Left lung (tissue), 10 donors: ENCODE measurements around the gene SF3A2. TPM values are rescaled to one million over a fixed set of nuclear protein-coding genes. Genes with fewer than 3 reads are reported as not detected.
"Not testable (repeated sequence)": the region's sequence is repeated elsewhere in the genome, so short reads cannot be mapped to it uniquely, and the experiment has no call there.

Experiments used
- ATAC-seq: fragments of 200-7000 bp; cut with Tn5 transposase; one replicate; pipeline ENCODE4 v1.9.1; 2020; ENCODE audit warnings: moderate library complexity
- DNase-seq, 4 donors: peaks; one replicate each; pipeline ENCODE4 v3.0.0-alpha.2; 2013 to 2020
- H3K27ac ChIP-seq, 2 donors: fragments of 200-600 bp; sonication (generic) in 1 of 2; one replicate each; pipeline versions ENCODE4 v1.5.0 to v1.8.0; 2020 to 2021
- H3K27me3 ChIP-seq, 2 donors: fragments of 200-600 bp; sonication (generic) in 1 of 2; one replicate each; pipeline versions ENCODE4 v1.5.0 to v1.8.0; 2020 to 2021
- H3K36me3 ChIP-seq, 2 donors: fragments of 200-600 bp; sonication (generic) in 1 of 2; one replicate each; pipeline versions ENCODE4 v1.5.0 to v1.8.0; 2020 to 2021
- H3K4me1 ChIP-seq, 2 donors: fragments of 200-600 bp; one replicate each; pipeline ENCODE4 v1.8.0; 2021
- H3K4me3 ChIP-seq, 2 donors: fragments of 200-600 bp; sonication (generic) in 1 of 2; one replicate each; pipeline versions ENCODE4 v1.5.0 to v1.8.0; 2020 to 2021; ENCODE audit warnings: mild to moderate bottlenecking in 1 of 2
- H3K9me3 ChIP-seq, 2 donors: fragments of 200-600 bp; sonication (generic) in 1 of 2; one replicate each; pipeline versions ENCODE4 v1.5.0 to v1.8.0; 2020 to 2021
- CTCF ChIP-seq, 2 donors: fragments of 200-600 bp; sonication (generic) in 1 of 2; IDR thresholded peaks; one replicate each; pipeline versions ENCODE4 v1.5.0 to v1.8.0; 2021; ENCODE audit warnings: antibody characterized with exemption in 2 of 2
- intact Hi-C, 2 donors: fragments of 100-400 bp; cut with DNase I; formaldehyde crosslinking; loops; one replicate each; pipeline versions ENCODE4 v1.11.2 to v1.14.2; 2022
- polyA plus RNA-seq, 6 donors: library from polyadenylated mRNA; unstranded; fragments of 120-200 nt; gene quantifications; one replicate each; pipeline ENCODE4 v1.2.1, GENCODE V29; 2013; ENCODE audit not compliant: insufficient read length in 6 of 6
- total RNA-seq, 2 donors: library from RNA; stranded (reverse); fragmentation: NEBNext Ultra II Directional; extraction: Animal tissue kit (Norgen Biotek cat#: 25700); gene quantifications; one replicate each; pipeline ENCODE4 v1.2.1, GENCODE V29; 2021
- donor health status: DM: no; HTN: yes; CAD: no.
- donor health status: DM: no; HTN: no; CAD: no.

The SF3A2 gene
- total and polyA plus RNA-seq, 8 donors, result 50.1 to 81.5 (median 71.4) TPM

- Histone ChIP-seq H3K27ac (peak overlapping the region in 1 of 2 donors; percentile 28), H3K36me3 (peaks cover 0 to 27% of the 10 kb centered on the region in 2 donors), H3K4me3 (peak overlapping the region in 1 of 2 donors; percentile 25), H3K9me3 (no peaks in the 10 kb centered on the region), H3K4me1 (peaks cover 3 to 54% of the 10 kb centered on the region in 2 donors), H3K27me3 (peaks cover 0 to 8% of the 10 kb centered on the region in 2 donors)
- ATAC-seq (no peak), DNase-seq (no peak)
- TF ChIP-seq CTCF (IDR thresholded peaks at IDR 0.05), result no peak
- intact Hi-C loops, result no loop called here
These were observed 44.1 kb downstream of the SF3A2 start for GRCh38 chr19:2280633-2281264.

GRCh38 chr19:2281265-2282061 is 44.8 kb downstream of the SF3A2 start:
- peak overlapping the region; percentile 5 to 50 for H3K4me3 ChIP-seq

GRCh38 chr19:2282062-2282861 is 45.6 kb downstream of the SF3A2 start, which contains the start of gene PEAK3:
PEAK3 (minus strand) TSS chr19:2282175; CDS start chr19:2280931, 1,244 bp downstream.
- peak in 3 of 4 donors; percentile 79 to 98 (median 91) for DNase-seq

More at GRCh38 chr19:2281265-2282061, 44.8 kb downstream of the SF3A2 start:
- peak; percentile 25 for ATAC-seq
- H3K4me1 ChIP-seq, result peaks cover 3 to 53% of the 10 kb centered on the region in 2 donors
- peaks cover 0 to 12% of the 10 kb centered on the region in 2 donors for H3K27me3 ChIP-seq
- DNase-seq, intact Hi-C loops, H3K9me3 ChIP-seq: not testable (repeated sequence)
- H3K27ac ChIP-seq, result peak overlapping the region; percentile 54 to 84
- H3K36me3 ChIP-seq, result peaks cover 0 to 20% of the 10 kb centered on the region in 2 donors

GRCh38 chr19:2282862-2283237 is 46.2 kb downstream of the SF3A2 start:
- Histone ChIP-seq H3K27me3 (peaks cover 0 to 13% of the 10 kb centered on the region in 2 donors), H3K4me1 (peaks cover 3 to 63% of the 10 kb centered on the region in 2 donors), H3K9me3 (no peaks in the 10 kb centered on the region), H3K36me3 (peaks cover 0 to 8% of the 10 kb centered on the region in 2 donors), H3K27ac (peak overlapping the region in 1 of 2 donors; percentile 84), H3K4me3 (peak overlapping the region in 1 of 2 donors; percentile 50)
- intact Hi-C loops, result no loop called here
- DNase-seq (no peak), ATAC-seq (no peak)
- TF ChIP-seq CTCF (IDR thresholded peaks at IDR 0.05), result no peak

More at GRCh38 chr19:2282062-2282861, 45.6 kb downstream of the SF3A2 start, which contains the start of gene PEAK3:
- Histone ChIP-seq H3K9me3 (no peaks in the 10 kb centered on the region), H3K4me1 (peaks cover 3 to 58% of the 10 kb centered on the region in 2 donors), H3K27me3 (peaks cover 0 to 13% of the 10 kb centered on the region in 2 donors), H3K36me3 (peaks cover 0 to 12% of the 10 kb centered on the region in 2 donors), H3K4me3 (peak within 1 kb of the TSS; percentile 17 to 50), H3K27ac (peak within 1 kb of the TSS; percentile 54 to 84)
- intact Hi-C loops, result no loop called here
- ATAC-seq, result peak; percentile 89
- TF ChIP-seq CTCF (IDR thresholded peaks at IDR 0.05), result no peak

- no peak for TF ChIP-seq CTCF (IDR thresholded peaks at IDR 0.05)
- Histone ChIP-seq H3K9me3 (no peaks in the 10 kb centered on the region), H3K27ac (no peak overlapping the region), H3K27me3 (peaks cover 6 to 24% of the 10 kb centered on the region in 2 donors), H3K4me1 (peaks cover 3 to 69% of the 10 kb centered on the region in 2 donors), H3K36me3 (peaks cover 0 to 1% of the 10 kb centered on the region in 2 donors), H3K4me3 (no peak overlapping the region)
- DNase-seq, result no peak
- intact Hi-C loops, result no loop called here
- ATAC-seq, result no peak
These were observed 47.3 kb downstream of the SF3A2 start for GRCh38 chr19:2283835-2284507.
